ENCODE results near the gene SCGB3A1. TPM values are rescaled to one million over a fixed set of nuclear protein-coding genes. Genes with fewer than 3 reads are reported as not detected.

Gene SCGB3A1
- total RNA-seq, 1 donor from 2014 or later: not detected

DNA sequence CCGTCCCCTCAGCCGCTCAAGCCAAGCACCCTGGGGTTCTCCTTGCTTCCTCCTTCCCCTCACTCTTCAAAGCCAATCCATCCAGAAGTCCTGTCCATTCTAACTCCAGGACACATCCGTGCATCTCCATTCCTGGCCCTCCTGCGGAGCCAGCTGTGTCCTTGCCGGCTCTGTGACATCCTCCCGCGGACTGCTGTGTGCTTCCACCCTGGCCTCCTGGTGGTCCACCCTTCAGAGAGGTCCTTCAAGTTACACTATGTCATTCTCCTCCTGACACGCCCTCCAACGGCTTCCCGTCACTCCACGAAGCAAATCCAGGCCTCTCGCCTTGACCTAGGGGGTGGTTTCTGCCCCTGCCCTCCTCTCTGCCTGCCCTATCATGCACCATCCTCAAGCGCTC, 13.0 kb upstream of the SCGB3A1 start:
- no peak for DNase-seq

DNA sequence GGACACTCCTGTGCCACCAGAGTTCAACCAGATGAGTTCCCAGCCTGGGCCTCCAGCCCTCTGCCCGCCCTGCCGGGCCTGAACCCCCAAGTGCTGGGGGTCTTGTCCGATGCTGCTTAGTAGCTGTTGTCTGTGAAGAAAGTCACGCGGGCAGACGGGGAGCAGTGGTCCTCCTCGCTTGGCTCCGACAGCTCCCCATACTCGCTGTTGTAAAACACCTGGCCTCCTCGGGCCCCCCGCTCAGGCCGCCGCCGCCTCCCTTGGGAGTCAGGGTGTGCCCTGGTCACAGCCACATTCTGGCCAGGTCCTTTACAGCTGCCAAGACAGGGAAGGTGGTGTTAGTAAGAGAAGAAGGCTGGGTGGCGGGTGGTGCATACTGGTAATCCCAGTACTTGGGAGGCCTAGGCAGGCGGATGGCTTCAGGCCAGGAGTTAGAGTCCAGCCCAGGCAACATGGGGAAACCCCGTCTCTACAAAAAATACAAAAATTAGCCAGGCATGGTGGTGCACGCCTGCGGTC, 11.8 kb upstream of the SCGB3A1 start:
- no peak for DNase-seq

DNA sequence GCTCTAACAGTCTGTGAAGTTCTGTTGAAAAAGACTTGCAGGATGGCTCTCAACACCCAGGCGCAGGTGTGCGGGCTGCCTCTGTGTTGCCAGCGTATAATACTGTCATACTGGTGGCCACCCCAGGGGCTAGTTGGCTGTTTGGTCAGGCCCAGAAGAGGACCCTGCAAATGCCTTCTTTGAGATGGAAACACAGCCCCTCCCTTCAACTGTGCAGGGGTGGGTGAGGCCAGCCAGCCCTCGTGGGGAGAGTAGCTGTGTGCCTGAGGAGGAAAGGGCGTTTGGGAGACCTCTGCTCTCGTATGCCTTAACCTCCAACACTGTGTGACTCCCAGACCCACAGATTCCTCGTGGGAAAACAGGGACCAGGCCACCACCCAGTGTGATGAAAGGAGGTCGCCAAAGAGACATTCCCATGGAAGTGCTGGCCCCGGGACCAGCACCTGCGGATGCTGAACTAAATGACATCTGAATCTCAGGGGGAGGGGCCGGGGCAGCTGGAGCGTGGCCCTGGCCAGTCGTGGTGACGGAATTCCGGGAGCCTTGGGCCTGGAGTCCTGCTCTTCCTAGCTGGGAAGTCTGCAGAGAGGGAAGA, 11.3 kb upstream of the SCGB3A1 start:
- DNase-seq: no peak

DNA sequence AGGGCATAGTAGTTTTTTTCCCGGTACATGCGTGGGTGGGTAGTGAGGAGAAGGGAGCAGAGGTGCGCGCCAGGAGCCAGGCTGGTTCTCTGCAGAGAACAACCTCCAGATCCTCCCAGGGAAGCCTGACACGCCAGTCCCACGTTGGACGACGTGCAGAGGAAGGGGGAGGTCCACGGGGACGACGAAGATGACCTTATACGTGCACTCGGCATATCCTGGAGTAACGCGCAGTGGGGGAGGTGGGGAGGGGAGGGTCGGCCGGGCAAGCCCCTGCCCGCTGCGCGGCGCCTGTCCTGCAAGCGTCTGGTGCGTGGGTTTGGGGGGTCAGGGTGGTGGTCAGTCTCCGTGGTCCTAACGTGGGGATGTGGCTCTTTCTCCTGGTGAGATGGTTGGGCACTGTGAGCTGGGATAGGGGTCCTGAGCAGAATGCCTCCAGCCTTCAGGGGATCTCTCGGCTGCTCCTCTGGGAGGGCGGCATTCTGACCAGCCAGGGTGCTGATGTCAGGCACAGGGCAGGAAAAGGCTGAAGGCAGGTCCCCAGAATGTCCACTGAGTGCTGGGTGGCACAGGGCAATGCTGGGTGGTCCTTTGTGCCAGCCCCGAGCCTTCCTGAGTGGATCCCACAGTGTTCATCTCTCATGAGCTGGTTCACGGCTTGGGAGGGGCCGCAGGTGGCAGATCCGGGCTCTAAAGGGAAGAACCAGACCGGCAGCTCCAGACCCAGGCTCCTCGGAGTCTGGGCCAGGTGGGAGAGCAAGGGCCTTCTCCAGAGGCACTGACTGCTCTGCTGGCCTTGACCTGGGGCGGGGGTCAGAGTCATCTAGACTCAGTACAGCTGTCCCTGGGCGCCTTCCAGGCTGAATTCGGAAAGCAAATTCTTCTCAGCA, 10.5 kb upstream of the SCGB3A1 start:
- DNase-seq: no peak

DNA sequence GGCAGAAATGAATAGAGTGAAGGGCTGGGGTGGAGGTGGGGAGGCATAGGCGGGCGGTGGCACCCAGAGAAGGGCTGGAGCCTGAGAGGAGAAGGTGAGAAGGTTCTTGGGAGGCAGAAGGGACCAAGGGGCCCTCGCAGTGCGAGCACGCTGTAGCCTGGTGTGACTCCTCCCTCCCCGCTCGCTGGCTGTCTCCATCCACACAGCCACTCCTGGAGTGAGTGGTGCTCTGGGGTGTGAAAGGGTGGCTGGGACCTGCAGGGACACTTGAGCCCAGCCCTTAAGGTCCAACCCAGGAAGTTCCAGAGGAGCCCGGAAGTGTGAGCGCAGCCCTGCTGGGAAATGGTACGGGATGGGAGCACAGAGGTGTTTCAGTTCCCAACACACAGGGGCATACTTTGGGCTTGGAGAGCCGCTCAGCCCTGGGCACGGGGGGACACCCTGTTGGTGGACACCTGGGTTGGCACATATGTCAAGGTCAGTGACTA, 9.3 kb upstream of the SCGB3A1 start:
- DNase-seq: no peak

DNA sequence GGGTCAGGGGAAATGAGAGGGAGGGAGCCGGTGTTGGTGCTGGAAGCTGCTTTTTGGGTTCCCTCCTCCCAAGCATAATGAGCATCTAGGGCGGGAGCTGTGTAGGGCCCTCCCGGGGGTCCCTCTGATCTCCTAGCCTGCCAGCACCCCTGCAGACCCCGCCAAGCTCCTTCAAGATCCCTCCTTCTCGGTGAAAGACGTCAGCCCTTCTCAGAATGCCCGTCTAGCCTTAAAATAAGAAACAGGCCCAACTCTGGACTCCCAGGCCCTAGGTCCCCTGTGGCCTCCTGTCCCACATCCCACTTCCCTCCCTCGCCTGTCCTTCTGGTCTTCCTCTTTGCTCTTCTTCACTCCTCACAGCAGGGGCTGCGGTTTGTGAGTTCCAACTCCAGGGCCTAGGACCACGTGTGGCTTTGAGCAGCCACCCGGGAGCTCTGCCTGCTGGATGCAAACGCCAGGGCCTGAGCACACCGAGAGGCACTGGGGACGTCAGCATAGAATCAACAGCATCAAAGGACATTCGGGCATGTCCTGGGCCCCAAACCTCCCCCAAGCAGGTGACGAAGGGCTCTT, 8.8 kb upstream of the SCGB3A1 start:
- no peak for DNase-seq

DNA sequence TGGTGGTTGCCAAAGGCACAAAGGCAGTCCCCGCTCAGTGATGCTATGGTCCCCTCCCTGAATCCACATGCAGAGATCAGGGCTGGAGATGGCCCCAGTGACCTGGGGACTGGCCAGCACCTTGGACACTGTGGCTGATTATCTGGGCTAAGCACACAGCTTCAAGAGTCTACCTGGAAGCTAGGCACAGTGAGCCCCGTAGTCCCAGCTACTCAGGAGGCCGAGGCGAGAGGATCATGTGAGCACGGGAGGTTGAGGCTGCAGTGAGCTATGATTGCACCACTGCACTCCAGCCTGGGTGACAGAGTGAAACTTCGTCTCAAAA, 8.3 kb upstream of the SCGB3A1 start:
- DNase-seq: no peak

DNA sequence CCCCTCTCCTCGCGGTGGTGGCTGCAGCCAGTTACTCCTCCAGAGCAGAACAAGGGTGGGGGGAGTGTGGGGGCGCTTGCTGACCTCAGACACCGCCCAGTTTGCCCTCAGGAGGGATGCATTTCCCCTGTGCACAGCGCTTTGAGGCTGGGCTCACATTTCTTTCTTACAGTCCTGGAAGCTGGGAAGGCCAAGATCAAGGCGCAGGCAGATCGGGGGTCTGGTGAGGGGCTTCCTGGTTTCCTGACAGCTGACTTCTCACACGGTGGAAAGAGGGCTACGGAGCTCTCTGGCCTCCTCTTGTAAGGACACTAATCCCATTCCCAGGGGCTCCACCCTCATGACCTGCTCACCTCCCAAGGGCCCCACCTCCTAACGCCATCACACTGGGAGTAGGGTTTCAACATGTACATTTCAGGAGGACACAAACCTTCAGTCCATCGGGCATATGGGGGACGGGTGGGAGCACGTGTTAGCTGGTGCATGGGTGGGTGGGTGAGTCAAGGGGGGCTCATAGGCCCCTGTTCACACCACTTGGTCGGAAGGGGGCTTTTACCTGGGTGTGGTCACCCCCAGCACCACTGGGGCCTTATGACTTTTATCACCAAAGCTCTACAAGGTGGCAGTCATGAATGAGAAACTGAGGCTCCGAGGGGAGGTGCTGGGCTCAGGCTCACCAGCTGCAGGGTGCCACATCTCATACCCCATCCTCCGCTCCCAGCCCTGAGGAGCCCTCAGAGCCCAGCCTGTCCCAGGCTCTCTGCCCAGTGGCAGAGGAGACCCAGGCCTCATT, 7.7 kb upstream of the SCGB3A1 start:
- DNase-seq: no peak

DNA sequence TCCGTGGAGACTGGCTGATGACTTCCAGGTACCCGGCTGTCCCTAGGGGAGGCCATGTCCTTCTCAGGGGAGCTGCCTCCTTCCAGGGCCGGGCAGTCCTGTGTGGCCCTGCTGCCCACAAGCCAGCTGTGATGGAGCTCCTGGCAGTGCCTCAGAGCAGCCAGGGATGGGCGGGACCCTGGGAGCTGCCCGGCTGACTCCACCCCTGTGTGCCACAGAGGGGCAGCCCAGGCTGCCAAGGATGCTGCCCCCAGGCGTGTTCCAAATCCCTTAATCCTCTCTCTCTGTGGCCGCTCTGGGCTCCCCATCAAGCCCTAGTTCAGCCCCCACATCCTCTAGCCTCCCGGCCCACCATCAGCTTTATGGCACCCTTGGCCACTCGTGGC, 7.0 kb upstream of the SCGB3A1 start:
- DNase-seq: no peak

DNA sequence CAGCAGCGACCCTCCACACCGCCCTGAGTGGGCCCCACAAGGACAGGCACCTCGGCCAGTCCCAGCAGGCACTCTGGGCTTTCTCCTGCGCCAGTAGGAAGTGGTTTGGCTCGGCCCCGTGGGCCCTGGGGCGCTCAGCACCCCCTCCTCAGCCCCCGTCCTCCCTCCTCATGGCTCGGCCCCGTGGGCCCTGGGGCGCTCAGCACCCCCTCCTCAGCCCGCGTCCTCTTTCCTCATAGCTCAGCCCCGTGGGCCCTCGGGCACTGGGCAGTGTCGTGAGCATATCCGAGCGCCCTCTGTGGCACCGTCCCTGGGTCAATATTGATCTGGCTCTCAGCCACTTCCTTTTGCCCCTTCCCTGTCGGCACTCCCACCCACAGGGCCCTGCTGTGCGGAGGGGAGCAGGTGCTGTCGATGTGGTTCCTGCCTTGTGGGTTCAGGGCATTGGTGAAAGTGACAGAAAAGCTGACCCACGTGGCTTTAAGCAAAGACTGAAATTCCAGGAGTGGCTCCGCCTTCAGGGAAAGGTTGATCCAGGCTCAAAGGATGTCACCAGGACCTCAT, 5.5 kb upstream of the SCGB3A1 start:
- no peak for DNase-seq

DNA sequence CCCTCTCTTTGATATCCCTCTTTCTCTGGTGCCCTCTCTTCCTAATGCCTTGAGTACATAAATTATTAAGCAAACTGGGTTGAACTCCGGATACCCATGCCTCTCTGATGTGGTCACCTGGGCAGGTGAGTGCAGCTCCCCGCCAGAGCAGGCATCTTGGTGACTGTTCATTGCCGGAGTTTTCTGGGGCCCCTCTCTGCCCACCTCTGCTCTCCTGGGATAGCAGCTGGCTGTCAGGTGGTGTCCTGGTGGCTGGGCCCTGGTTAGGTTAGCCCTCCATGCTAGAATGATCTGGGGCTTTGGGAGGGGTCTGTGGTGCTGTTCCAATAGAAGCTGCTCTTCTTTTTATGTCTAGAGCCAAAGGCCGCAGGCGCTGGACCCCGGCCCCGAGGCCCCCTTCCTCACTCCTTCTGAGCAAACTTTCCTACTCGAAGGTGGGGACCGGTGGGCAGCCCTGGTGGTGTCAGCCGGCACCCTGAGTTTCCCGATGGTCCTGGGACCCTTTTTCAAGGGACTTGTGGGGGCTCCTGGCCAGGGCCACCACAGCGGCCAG, 4.9 kb upstream of the SCGB3A1 start:
- no peak for DNase-seq

DNA sequence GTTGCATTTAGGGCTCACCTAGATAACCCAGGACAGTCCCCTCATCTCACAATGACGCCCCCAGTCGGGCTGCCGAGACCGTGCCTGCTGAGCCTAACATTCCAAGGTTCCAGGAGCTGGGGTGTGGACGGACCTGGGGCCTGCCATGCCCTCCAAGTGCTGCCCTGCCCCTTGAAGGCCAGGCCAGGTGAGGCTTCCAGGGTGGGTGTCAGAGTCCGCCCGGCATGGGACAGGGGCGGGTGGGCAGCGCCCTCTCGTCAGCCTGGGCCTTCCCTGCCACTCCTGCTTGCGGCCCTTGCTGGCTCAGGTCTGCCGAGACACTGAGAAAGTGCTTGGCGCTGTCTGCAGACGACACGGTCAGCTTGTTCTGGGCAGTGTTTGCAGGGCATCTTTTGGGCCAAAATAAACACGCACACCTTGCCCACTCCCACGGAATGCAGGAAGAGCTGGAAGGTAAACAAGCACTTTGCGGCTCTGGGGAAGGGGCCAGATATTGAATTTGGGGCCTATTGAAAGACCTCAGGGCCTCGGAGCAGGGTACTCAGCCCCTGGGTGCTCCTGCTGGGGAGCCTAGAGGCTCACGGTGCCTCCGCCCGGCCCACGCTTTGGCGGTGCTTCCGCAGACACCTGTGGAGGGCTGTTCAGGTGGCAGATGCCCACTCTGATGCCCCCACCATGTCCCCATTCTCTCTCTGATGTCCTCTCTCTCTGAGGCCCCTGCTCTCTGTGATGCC, 4.2 kb upstream of the SCGB3A1 start:
- no peak for DNase-seq

DNA sequence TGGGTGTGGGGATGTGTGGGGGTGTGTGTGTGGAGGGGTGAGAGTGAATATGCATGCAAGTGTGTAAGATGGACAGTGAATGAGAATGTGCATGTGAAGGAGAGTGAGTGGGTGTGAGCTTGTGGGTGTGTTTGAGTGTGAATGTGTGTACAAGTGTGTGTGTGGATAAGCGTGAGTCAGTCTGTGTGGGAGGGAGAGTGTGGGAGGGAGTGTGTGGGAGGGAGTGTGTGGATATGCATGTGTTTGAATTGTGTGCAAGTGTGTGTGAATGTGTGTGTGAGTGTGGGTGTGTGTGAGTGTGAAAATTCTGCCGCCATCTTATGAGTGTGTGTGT, 3.7 kb upstream of the SCGB3A1 start:
- DNase-seq: no peak

DNA sequence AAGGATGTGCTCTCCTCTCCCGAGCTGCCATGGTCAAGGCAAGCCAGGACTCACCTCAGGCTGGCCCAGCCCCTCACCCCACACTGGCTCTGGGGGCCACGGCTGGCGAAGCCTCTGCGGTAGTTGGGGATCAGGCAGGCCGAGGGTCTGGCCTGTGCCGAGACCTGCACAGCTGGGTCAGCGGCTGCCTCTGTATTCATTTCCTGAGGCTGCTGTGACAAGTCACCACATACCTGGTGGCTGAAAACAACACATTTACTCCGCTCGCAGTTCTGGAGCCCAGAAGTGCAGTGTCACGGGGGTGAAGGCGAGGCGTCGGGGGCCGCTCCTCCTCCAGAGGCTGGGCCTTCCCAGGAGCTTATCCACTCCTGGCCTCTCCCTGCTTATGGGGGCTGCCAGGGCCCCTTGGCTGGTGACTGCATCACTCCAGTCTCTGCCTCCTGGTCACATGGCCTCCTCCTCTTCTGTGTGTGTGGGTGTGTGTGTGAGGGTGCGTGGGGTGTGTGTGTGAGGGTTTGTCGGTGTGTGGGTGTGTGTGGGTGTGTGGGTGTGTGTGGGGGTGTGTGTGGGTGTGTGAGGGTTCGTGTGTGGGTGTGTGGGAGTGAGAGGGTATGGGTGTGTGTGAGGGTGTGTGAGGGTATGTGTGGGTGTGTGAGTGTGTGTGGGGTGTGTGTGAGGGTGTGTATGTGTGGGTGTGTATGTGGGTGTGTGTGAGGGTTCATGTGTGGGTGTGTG, 3.2 kb upstream of the SCGB3A1 start:
- no peak for DNase-seq

DNA sequence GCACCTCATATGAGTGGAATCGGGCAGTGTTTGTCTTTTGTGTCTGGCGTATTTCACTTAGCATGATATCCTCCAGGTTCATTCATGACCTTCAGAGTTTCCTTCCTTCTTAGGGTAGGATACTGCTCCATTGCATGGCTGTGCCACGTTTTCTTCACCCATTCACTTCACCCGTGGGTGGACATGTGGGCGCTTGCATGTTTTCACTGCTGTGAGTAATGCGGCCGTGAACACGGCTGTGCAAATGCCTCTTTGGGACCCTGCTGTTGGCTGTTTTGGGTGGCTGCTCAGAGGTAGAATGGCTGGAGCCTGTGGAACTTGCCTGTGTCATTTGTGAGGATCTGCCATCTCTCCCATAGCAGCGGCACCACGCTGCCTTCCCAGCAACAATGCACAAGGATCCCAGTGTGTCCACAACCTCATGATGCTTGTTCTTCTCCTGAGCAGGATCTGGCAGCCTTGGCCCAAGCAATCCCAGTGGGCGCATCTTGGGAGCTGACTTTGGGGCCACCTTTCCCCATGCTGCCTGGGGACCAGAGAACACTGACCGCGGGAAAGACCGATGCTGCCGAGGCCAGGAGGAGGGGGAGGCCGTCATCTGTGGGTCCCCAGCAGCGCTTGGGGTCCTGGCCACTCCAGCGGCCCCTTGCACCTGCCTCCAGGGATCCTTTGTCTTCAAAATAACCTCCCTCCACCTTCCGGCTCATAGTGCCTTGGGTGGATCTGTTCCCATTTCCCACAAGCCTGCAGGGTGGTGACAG, 2.3 kb upstream of the SCGB3A1 start:
- no peak for DNase-seq

DNA sequence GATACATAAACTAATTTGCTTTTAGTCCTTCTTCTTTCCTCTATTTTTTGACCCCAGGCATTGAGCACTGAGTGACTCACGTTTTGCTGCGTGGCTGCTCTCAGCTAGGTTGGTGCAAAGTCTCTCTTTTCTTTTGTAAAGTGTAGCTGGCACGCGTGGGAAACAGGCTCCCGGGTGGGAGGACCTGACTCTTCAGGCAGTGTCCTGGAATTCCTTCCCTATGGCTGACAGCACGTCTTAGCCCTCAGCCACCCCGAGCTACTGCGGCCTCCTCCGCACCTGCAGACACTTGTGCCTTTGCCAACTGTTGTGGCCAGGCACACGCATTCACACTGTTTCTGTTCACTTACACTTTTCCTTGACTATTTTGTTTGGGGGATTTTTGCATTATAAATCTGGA, 877 bp upstream of the SCGB3A1 start:
- no peak for DNase-seq

DNA sequence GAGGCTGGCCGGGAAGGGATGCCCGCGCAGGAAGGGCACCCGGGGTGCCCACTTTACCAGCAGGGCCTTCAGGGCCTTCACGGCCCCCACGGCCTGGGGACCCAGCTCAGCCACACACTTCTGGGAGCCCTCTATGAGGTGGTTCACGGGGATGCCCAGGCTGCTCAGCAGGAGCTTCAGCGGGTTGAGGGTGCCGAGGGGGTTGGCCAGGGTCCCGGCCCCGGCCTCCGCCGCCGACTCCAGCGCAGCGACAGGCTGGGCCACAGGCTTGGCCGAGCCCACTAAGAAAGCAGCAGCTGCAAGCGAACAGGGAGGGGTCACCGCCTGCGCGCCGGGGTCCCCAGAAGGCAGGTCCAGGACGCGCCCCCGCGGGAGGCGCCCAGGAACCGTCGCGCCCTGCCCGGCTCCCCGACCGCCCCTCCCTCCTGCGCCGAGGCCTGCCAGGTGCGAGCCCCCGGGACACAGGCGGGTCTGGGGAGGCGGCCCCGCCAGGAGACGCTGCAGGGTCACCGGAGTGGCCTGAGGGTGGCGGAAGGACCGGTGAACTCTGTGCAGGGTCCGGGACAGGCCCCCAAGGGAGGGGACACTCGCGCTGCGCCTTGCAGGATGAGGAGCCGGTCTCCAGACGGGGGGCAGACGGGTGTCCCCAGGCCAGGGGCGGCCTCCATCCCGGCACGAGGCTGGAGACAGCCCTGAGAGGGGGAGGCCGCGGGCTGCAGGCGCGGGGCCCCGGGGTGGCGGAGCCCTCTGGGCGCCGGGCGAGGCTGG, 572 bp downstream of the SCGB3A1 start:
- DNase-seq: no peak

DNA sequence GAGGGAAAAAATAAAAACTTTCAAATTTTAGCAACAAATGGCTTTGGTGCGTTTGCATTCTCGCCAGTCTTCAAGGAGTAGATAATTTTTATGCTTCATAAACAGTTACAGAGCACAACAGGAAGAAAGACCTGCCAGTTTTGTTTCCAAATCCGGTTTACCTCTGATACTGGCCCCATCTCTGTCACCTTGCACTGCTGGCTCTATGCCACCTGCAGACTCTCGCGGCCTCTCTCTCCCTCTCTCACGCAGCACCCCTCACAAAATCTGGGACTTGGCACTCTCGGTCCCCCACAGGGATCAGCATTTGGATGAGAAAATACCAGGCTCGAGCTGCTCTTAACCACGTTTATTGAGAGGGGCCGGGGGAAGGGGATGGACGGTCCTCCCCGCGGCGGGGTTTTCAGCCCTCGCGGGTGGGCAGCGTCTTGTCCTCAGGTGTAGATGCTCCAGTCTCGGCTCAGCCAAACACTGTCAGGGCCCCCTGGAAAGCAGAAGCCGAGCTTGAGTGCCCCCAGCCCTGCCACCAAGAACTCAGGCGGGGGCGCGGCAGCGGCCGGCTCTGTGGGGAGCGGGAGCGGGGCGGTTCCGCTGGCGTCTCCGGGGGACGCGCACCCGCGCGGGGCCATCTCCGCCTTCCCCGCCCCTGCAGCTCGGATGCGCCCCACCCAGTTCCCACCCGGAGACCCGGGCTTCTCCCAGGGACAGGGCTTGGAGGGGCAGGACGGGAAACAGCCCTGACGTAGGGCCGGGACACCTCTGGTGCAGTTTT, 1.3 kb downstream of the SCGB3A1 start:
- no peak for DNase-seq

All from skin of body (tissue), 2 donors.